Measurements from ENCODE around the gene PCDH15.

PCDH15 gene

DNA sequence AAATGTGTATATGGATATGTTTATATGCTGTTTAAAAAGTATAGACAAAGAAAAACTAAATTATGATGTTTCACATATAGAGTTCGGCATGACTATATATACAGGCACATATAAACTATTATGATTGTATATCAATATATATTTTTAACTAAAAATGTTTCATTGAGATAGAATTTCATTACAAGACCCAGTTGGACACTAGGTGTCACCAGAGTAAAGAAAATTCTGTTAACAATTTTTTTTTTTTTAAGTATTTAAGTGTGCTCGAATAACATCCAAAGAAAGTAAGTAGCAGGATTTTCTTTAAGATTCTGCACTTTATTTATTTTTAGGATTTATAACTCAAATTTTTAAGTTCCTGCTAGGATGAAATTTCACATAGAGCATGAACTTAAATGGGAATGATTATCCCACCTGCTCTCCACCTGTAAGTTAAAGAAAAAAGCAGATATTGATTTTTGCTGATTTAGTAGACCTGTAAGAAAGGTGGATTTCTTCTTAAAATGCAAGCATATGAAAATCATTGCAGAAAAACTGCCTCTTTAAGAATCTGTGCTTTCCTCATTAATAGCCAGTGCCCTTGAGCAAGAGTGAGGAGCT lies 961.5 kb downstream of the PCDH15 start:
- no peaks in the 10 kb centered on the region for H3K9me2 ChIP-seq (replicated peaks; ENCODE audit: insufficient read depth, low read length)
- H3K9me3 ChIP-seq (replicated peaks; ENCODE audit: insufficient read depth, low read length): no peaks in the 10 kb centered on the region
- TF ChIP-seq EZH2 (optimal IDR thresholded peaks at IDR 0.05; ENCODE audit: low read depth, low read length): no peak
- peak; percentile 40 for TF ChIP-seq CTCF (IDR thresholded peaks at IDR 0.05; ENCODE audit: low read length)
- H3K27me3 ChIP-seq (replicated peaks; ENCODE audit: insufficient read depth, low read length): no peaks in the 10 kb centered on the region
- no peak overlapping the region for H3K27ac ChIP-seq (ENCODE audit: low read length)
- no peak overlapping the region for H3K4me3 ChIP-seq (ENCODE audit: low read length)
- DNase-seq: peak; percentile 59
- H3F3A ChIP-seq (ENCODE audit: insufficient read depth, low read length): peaks cover 9% of the 10 kb centered on the region
- H3K4me1 ChIP-seq (ENCODE audit: low read length): peaks cover 22% of the 10 kb centered on the region
- peak overlapping the region; percentile 14; the same call in 1 of the 2 replicates for H2AFZ ChIP-seq (ENCODE audit: low read length)
- 0 out of 2 replicates have a peak overlapping the region, but pooled peaks have one; percentile 39 for H3K4me2 ChIP-seq (ENCODE audit: low read depth, low read length)
- H3K9ac ChIP-seq (ENCODE audit: low read length): no peak overlapping the region
- H4K20me1 ChIP-seq (ENCODE audit: insufficient read depth, low read length): no peaks in the 10 kb centered on the region
- H3K79me2 ChIP-seq (ENCODE audit: low read length): no peaks in the 10 kb centered on the region
- no peaks in the 10 kb centered on the region for H3K36me3 ChIP-seq (replicated peaks; ENCODE audit: insufficient read depth, low read length)

DNA sequence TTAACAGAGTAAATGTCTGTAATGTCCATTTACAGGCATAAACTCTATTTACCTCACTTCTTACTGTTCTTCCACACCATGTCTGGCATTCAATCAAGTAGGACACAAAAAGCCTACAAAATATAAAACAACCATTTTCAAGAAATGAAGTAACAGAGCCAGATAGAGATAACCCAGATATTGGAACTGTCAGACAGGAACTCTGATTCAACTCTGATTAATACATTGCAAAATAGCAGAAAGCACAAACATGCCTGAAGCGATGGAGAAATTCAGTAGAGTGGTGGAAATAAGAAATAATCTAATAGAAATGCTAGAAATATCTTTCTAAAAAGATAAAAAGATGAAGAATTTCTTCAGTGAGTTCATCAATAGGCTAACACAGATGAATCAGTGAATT lies 964.4 kb downstream of the PCDH15 start:
- Histone ChIP-seq H3F3A (ENCODE audit: insufficient read depth, low read length) (peaks cover 6% of the 10 kb centered on the region; the same call in 1 of the 2 replicates), H3K27ac (ENCODE audit: low read length) (no peak overlapping the region), H3K36me3 (replicated peaks; ENCODE audit: insufficient read depth, low read length) (no peaks in the 10 kb centered on the region), H3K4me3 (ENCODE audit: low read length) (no peak overlapping the region), H3K9ac (ENCODE audit: low read length) (no peak overlapping the region), H3K9me3 (replicated peaks; ENCODE audit: insufficient read depth, low read length) (no peaks in the 10 kb centered on the region), H3K27me3 (replicated peaks; ENCODE audit: insufficient read depth, low read length) (no peaks in the 10 kb centered on the region), H2AFZ (ENCODE audit: low read length) (no peak overlapping the region), H3K4me1 (ENCODE audit: low read length) (peaks cover 9% of the 10 kb centered on the region), H4K20me1 (ENCODE audit: insufficient read depth, low read length) (no peaks in the 10 kb centered on the region), H3K79me2 (ENCODE audit: low read length) (no peaks in the 10 kb centered on the region), H3K4me2 (ENCODE audit: low read depth, low read length) (no peak overlapping the region), H3K9me2 (replicated peaks; ENCODE audit: insufficient read depth, low read length) (no peaks in the 10 kb centered on the region)
- no peak for DNase-seq
- TF ChIP-seq CTCF (IDR thresholded peaks at IDR 0.05; ENCODE audit: low read length) (no peak), EZH2 (optimal IDR thresholded peaks at IDR 0.05; ENCODE audit: low read depth, low read length) (no peak), EZH2phosphoT487 (IDR thresholded peaks at IDR 0.05; ENCODE audit: low read length) (no peak)

DNA sequence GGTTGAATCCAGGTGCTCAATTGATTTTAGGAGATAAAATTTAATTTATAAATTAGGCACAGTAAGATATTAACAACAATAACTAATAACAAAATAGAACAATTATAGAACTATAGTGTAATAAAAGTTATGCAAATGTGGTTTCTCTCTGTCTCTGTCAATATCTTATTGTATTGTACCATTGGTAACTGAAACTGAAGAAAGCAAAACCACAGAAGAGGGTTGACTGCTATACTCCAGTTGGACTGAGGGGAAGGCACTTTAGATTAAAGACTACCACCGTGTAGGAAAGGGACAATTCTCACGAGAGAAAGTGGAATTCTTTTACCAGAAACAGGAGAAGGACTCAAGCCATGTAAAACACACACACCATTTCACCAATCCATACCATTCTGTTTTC lies 967.1 kb downstream of the PCDH15 start:
- Histone ChIP-seq H3K36me3 (replicated peaks; ENCODE audit: insufficient read depth, low read length) (no peaks in the 10 kb centered on the region), H3K27me3 (replicated peaks; ENCODE audit: insufficient read depth, low read length) (no peaks in the 10 kb centered on the region), H3K9ac (ENCODE audit: low read length) (no peak overlapping the region), H3K4me2 (ENCODE audit: low read depth, low read length) (no peak overlapping the region), H3K79me2 (ENCODE audit: low read length) (no peaks in the 10 kb centered on the region), H3K4me3 (ENCODE audit: low read length) (no peak overlapping the region), H3K4me1 (ENCODE audit: low read length) (no peaks in the 10 kb centered on the region), H3K27ac (ENCODE audit: low read length) (no peak overlapping the region), H2AFZ (ENCODE audit: low read length) (no peak overlapping the region), H3F3A (ENCODE audit: insufficient read depth, low read length) (no peaks in the 10 kb centered on the region), H4K20me1 (ENCODE audit: insufficient read depth, low read length) (no peaks in the 10 kb centered on the region), H3K9me3 (replicated peaks; ENCODE audit: insufficient read depth, low read length) (no peaks in the 10 kb centered on the region), H3K9me2 (replicated peaks; ENCODE audit: insufficient read depth, low read length) (no peaks in the 10 kb centered on the region)
- TF ChIP-seq CTCF (IDR thresholded peaks at IDR 0.05; ENCODE audit: low read length) (no peak), EZH2 (optimal IDR thresholded peaks at IDR 0.05; ENCODE audit: low read depth, low read length) (no peak), EZH2phosphoT487 (IDR thresholded peaks at IDR 0.05; ENCODE audit: low read length) (no peak)
- peak; percentile 61 for DNase-seq

Measured in MM.1S (cell line).